ENCODE data around the gene PLEKHH3.

PLEKHH3 gene

GRCh38 chr17:42684929-42685556 lies 8.2 kb upstream of the PLEKHH3 start:
- no peak for DNase-seq

GRCh38 chr17:42683407-42684034 lies 6.7 kb upstream of the PLEKHH3 start:
- no peak for DNase-seq

GRCh38 chr17:42682722-42683403 lies 6.1 kb upstream of the PLEKHH3 start:
- DNase-seq, result no peak

GRCh38 chr17:42681976-42682721 lies 5.4 kb upstream of the PLEKHH3 start, which contains the start of gene CNTNAP1:
TSS of gene CNTNAP1 (plus strand) at chr17:42682531. CDS start at chr17:42682830, 299 bp downstream.
- no peak for DNase-seq

GRCh38 chr17:42680331-42680808 lies 3.6 kb upstream of the PLEKHH3 start:
- no peak for DNase-seq

GRCh38 chr17:42679492-42680330 lies 2.9 kb upstream of the PLEKHH3 start:
- DNase-seq, result peak; percentile 70 to 71

- no peak for DNase-seq
Observed at GRCh38 chr17:42678951-42679491, 2.2 kb upstream of the PLEKHH3 start.

GRCh38 chr17:42677921-42678781 lies 1.4 kb upstream of the PLEKHH3 start:
- peak; percentile 74 to 76 for DNase-seq

- DNase-seq, result peak; percentile 97 to 98
Observed at GRCh38 chr17:42677012-42677857, 441 bp upstream of the PLEKHH3 start.

- no peak for DNase-seq
Observed at GRCh38 chr17:42675965-42676423, 800 bp downstream of the PLEKHH3 start.

- no peak for DNase-seq
Observed at GRCh38 chr17:42675348-42675964, 1.3 kb downstream of the PLEKHH3 start.

- DNase-seq, result no peak
Observed at GRCh38 chr17:42674755-42675347, 1.9 kb downstream of the PLEKHH3 start.

- no peak for DNase-seq
Observed at GRCh38 chr17:42673885-42674754, 2.7 kb downstream of the PLEKHH3 start.

GRCh38 chr17:42673266-42673884 lies 3.4 kb downstream of the PLEKHH3 start:
- DNase-seq, result no peak

- no peak for DNase-seq
Observed at GRCh38 chr17:42672038-42672437, 4.8 kb downstream of the PLEKHH3 start.

- no peak for DNase-seq
Observed at GRCh38 chr17:42670789-42671657, 5.8 kb downstream of the PLEKHH3 start.
